Loucy (cell line): ENCODE results near the gene VPS51.

ENCODE experiments used
- EZH2phosphoT487 ChIP-seq: fragments of 200-600 bp; IDR thresholded peaks from 2 replicates; pipeline ENCODE4 v1.6.1; 2018; ENCODE audit warnings: antibody characterized with exemption, mild to moderate bottlenecking, moderate library complexity, borderline replicate concordance
- TF ChIP-seq, protein P1 (sequence below): fragments of 200-600 bp; sonication (generic); conservative IDR thresholded peaks from 2 replicates; pipeline ENCODE4 v1.5.1; 2014; ENCODE audit warnings: mild to moderate bottlenecking, antibody characterized with exemption, low read length

DNA sequence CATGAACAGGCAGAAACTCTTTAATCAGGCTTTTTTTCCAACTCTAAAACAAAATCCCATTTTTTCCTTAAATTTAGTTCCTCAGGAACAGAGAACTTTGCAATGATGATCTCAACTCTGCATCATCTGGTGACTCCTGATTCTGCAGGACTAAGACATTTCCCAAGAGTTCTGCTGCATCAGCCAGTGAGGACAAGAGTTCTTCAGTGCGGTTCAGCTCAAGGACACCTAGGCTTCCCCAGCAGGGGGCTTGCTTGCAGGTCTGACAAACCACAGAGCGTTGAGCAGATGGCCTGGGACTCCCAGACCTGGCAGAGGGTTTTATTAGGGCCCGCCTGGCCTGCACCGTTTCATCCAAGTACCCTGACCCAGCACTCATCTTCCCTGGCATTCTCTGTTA is 18.6 kb upstream of the VPS51 start:
- TF ChIP-seq, protein P1, sequence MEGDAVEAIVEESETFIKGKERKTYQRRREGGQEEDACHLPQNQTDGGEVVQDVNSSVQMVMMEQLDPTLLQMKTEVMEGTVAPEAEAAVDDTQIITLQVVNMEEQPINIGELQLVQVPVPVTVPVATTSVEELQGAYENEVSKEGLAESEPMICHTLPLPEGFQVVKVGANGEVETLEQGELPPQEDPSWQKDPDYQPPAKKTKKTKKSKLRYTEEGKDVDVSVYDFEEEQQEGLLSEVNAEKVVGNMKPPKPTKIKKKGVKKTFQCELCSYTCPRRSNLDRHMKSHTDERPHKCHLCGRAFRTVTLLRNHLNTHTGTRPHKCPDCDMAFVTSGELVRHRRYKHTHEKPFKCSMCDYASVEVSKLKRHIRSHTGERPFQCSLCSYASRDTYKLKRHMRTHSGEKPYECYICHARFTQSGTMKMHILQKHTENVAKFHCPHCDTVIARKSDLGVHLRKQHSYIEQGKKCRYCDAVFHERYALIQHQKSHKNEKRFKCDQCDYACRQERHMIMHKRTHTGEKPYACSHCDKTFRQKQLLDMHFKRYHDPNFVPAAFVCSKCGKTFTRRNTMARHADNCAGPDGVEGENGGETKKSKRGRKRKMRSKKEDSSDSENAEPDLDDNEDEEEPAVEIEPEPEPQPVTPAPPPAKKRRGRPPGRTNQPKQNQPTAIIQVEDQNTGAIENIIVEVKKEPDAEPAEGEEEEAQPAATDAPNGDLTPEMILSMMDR, result no peak; the same call in 1 of the 2 replicates
- TF ChIP-seq EZH2phosphoT487, result no peak
